Lower lobe of right lung (tissue), 2 donors: Measurements from ENCODE around the gene FNIP2. TPM values are rescaled to one million over a fixed set of nuclear protein-coding genes. Genes with fewer than 3 reads are reported as not detected.
A peak's percentile ranks its signal among the peaks of the same experiment; 100 is the strongest.

ENCODE experiments used
- ATAC-seq, 2 donors: fragments of 200-7000 bp; cut with Tn5 transposase; one replicate each; pipeline ENCODE4 v1.9.1; 2020 to 2022; ENCODE audit warnings: mild to moderate bottlenecking in 2 of 2, moderate library complexity in 2 of 2
- DNase-seq: peaks from one replicate; pipeline ENCODE4 v3.0.0-alpha.2; 2020
- H3K27ac ChIP-seq: fragments of 200-600 bp; one replicate; pipeline ENCODE4 v1.8.0; 2022
- H3K27me3 ChIP-seq: fragments of 200-600 bp; one replicate; pipeline ENCODE4 v1.8.0; 2022; ENCODE audit warnings: low read depth
- H3K36me3 ChIP-seq: fragments of 200-600 bp; one replicate; pipeline ENCODE4 v1.8.0; 2022; ENCODE audit warnings: mild to moderate bottlenecking
- H3K4me1 ChIP-seq: fragments of 200-600 bp; one replicate; pipeline ENCODE4 v1.8.0; 2022
- H3K4me3 ChIP-seq: fragments of 200-600 bp; one replicate; pipeline ENCODE4 v1.8.0; 2022; ENCODE audit warnings: mild to moderate bottlenecking
- H3K9me3 ChIP-seq: fragments of 200-600 bp; one replicate; pipeline ENCODE4 v1.8.0; 2022
- CTCF ChIP-seq: fragments of 200-600 bp; IDR thresholded peaks from one replicate; pipeline ENCODE4 v1.8.0; 2022; ENCODE audit warnings: antibody characterized with exemption, mild to moderate bottlenecking
- intact Hi-C: fragments of 100-400 bp; cut with DNase I; formaldehyde crosslinking; loops from one replicate; pipeline ENCODE4 v1.11.0; 2022
- total RNA-seq: library from RNA; stranded (reverse); fragmentation: NEBNext Ultra II Directional; extraction: Animal tissue kit (Norgen Biotek cat#: 25700); gene quantifications from one replicate; pipeline ENCODE4 v1.2.1, GENCODE V29; 2021
- donor health status: DM: no; HTN: yes; CAD: no; lungs with severe emphysema.

The FNIP2 gene
- total RNA-seq, 1 donor from 2014 or later: 90.7 TPM

- Histone ChIP-seq H3K36me3 (peaks cover 56% of the 10 kb centered on the region), H3K27me3 (no peaks in the 10 kb centered on the region), H3K9me3 (no peaks in the 10 kb centered on the region), H3K4me1 (no peaks in the 10 kb centered on the region), H3K4me3 (no peak overlapping the region), H3K27ac (no peak overlapping the region)
- DNase-seq (no peak), ATAC-seq (no peak)
- intact Hi-C loops: no loop called here
- no peak for TF ChIP-seq CTCF
Measured at GRCh38 chr4:158836828-158837449, 68.1 kb downstream of the FNIP2 start.

DNA sequence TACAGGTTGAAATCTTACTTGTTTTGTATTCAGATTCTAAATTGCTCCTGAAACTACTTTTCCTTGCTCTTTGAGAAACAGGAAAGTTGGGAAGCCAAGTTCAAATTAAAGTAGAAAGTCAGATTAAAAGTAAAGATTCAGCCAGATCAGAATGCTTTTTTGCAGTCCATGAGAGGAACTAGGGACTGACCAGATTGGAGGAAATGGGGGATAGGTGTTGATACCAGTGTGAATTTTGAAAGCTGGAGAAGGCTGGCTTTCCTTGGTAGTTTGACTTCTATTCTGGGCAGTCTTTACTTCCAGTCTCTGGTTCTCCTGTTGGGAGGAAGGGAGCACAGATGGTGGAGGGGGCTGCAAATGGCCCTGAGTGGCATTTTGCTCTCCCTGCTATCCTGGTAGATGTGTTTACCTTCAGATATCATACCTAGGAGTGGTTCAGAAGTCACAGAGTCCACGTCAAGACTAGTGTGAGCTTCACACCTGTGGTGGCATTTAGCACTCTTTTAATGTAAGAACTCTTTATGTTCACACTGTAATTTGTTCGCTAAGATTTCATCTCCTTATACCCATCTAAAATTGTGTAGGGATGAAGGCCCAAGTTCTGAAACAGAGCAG, 68.8 kb downstream of the FNIP2 start:
- Histone ChIP-seq H3K27me3 (no peaks in the 10 kb centered on the region), H3K4me3 (no peak overlapping the region), H3K27ac (no peak overlapping the region), H3K36me3 (peaks cover 49% of the 10 kb centered on the region), H3K9me3 (no peaks in the 10 kb centered on the region), H3K4me1 (no peaks in the 10 kb centered on the region)
- no peak for DNase-seq
- no peak for ATAC-seq
- no peak for TF ChIP-seq CTCF
- intact Hi-C loops: no loop called here

DNA sequence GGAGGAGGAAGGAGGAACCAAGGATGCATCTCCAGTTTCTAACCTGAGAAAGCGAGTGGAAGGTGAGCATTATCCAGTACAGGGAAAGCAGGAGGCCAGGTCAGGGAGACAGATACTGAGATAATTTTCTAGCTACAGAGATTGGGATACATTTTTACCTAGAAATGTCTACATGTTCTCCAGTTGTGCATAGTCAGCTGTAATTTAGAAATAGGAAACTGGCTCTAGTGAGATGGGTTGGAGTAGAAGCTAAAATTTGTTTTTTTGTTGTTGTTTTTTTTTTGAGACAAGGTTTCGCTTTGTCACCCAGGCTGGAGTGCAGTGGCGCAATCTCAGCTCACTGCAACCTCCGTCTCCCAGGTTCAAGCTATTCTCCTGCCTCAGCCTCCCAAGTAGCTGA, 71.3 kb downstream of the FNIP2 start:
- ATAC-seq: no peak
- no peak for DNase-seq
- no peaks in the 10 kb centered on the region for H3K27me3 ChIP-seq
- H3K27ac ChIP-seq: no peak overlapping the region
- TF ChIP-seq CTCF: no peak
- peaks cover 60% of the 10 kb centered on the region for H3K36me3 ChIP-seq
- no peaks in the 10 kb centered on the region for H3K9me3 ChIP-seq
- no peaks in the 10 kb centered on the region for H3K4me1 ChIP-seq
- intact Hi-C loops: no loop called here
- no peak overlapping the region for H3K4me3 ChIP-seq

GRCh38 chr4:158841540-158841939, 72.7 kb downstream of the FNIP2 start:
- Histone ChIP-seq H3K9me3 (no peaks in the 10 kb centered on the region), H3K27me3 (no peaks in the 10 kb centered on the region), H3K4me1 (no peaks in the 10 kb centered on the region), H3K4me3 (no peak overlapping the region), H3K27ac (no peak overlapping the region), H3K36me3 (peaks cover 51% of the 10 kb centered on the region)
- ATAC-seq (peak in 1 of 2 donors; percentile 30), DNase-seq (no peak)
- intact Hi-C loops: no loop called here
- no peak for TF ChIP-seq CTCF

DNA sequence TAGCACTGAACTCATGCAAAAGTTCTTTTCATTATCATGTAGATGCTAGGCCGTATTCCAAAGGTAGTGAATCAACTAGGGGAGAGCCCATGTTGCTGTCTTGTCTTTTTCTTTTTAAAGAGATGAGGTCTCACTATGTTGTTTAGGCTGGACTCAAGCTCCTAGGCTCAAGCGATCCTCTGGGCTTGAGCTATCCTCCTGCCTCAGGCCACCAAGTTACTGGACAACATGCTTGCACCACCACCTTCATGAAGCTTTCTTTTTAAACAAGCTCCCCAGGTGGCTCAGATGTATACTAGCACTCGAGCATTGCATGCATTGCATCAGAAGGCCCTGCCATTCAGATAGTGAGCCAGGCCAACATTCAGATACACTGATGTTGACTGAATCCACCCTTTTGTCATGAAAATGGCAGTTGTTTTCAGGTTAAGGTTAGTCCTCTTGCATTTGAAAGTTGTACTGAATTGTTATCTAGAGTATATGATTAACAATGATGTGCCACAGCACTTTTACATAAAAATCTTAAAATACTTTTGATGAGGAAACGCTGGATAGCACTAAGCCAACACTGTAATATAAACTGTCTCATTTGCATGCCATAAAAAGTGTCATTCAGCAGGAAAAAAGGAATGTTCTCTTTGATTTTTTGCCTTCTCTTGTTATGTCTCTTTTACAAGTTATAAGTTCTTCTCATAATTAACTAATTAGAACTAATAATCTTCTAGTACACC, 76.7 kb downstream of the FNIP2 start:
- H3K4me1 ChIP-seq: peaks cover 3% of the 10 kb centered on the region
- no peaks in the 10 kb centered on the region for H3K9me3 ChIP-seq
- H3K4me3 ChIP-seq: no peak overlapping the region
- no peak for DNase-seq
- ATAC-seq: no peak
- H3K27ac ChIP-seq: no peak overlapping the region
- intact Hi-C loops: no loop called here
- H3K27me3 ChIP-seq: no peaks in the 10 kb centered on the region
- TF ChIP-seq CTCF: no peak
- peaks cover 50% of the 10 kb centered on the region for H3K36me3 ChIP-seq
